HepG2 (cell line): ENCODE results near the gene UBXN1. TPM values are rescaled to one million over a fixed set of nuclear protein-coding genes. Genes with fewer than 3 reads are reported as not detected.

ENCODE experiments used
- AHDC1 ChIP-seq: sonication (generic); formaldehyde crosslinking; IDR thresholded peaks from 2 replicates; pipeline ENCODE4 v1.5.1; 2020; ENCODE audit warnings: mild to moderate bottlenecking, missing genetic modification reagents, borderline replicate concordance
- HCFC1 ChIP-seq: fragments of 150-350 bp; IDR thresholded peaks from 2 replicates; pipeline ENCODE4 v1.6.1; 2014; ENCODE audit warnings: low read depth, low read length
- JUN ChIP-seq: sonication (generic); formaldehyde crosslinking; IDR thresholded peaks from 2 replicates; pipeline ENCODE4 v1.4.0; 2020; ENCODE audit warnings: mild to moderate bottlenecking, missing genetic modification reagents
- MZF1 ChIP-seq: sonication (generic); formaldehyde crosslinking; IDR thresholded peaks from 2 replicates; pipeline ENCODE4 v1.8.1; 2023; ENCODE audit warnings: mild to moderate bottlenecking, missing genetic modification reagents, borderline replicate concordance
- NR2F2 ChIP-seq: IDR thresholded peaks from 2 replicates; pipeline ENCODE4 v1.6.1; 2012; ENCODE audit warnings: low read depth, inconsistent platforms, borderline replicate concordance
- PLSCR1 ChIP-seq: sonication (generic); formaldehyde crosslinking; IDR thresholded peaks from 2 replicates; pipeline ENCODE4 v1.5.0; 2020; ENCODE audit warnings: missing genetic modification reagents, mild to moderate bottlenecking, borderline replicate concordance
- STAG1 ChIP-seq: sonication (generic); formaldehyde crosslinking; IDR thresholded peaks from 2 replicates; pipeline ENCODE4 v1.4.0; 2020; ENCODE audit warnings: missing genetic modification reagents
- ZFP36L2 ChIP-seq: sonication (generic); formaldehyde crosslinking; IDR thresholded peaks from 2 replicates; pipeline ENCODE4 v1.4.0; 2020; ENCODE audit warnings: missing genetic modification reagents
- ZMAT3 ChIP-seq: sonication (generic); formaldehyde crosslinking; conservative IDR thresholded peaks from 2 replicates; pipeline ENCODE4 v1.7.0; 2021; ENCODE audit warnings: missing genetic modification reagents
- ZNF281 ChIP-seq: sonication (generic); formaldehyde crosslinking; IDR thresholded peaks from 2 replicates; pipeline ENCODE4 v1.4.0; 2020; ENCODE audit warnings: missing genetic modification reagents, borderline replicate concordance
- ZNF580 ChIP-seq: IDR thresholded peaks from 2 replicates; pipeline ENCODE4 v1.6.1; 2016; ENCODE audit warnings: low read depth, borderline replicate concordance
- ZNF800 ChIP-seq: sonication (generic); formaldehyde crosslinking; IDR thresholded peaks from 2 replicates; pipeline ENCODE4 v1.4.0; 2020; ENCODE audit warnings: missing genetic modification reagents
- polyA plus RNA-seq, 8 experiments: library from polyadenylated mRNA; depleted of rRNA in 3 of 8; stranded (reverse) in 7 of 8; unstranded in 1 of 8; fragments of >200 nt; fragmentation: Illumina TruSeq in 4 of 8; extraction: Trizol in 4 of 8; gene quantifications; 2 replicates each; pipeline versions ENCODE4 v1.2.1 to v1.2.3, GENCODE V29; 2011 to 2016; ENCODE audit warnings: low read depth in 4 of 8, missing spikeins in 1 of 8, mixed read lengths in 1 of 8; ENCODE audit not compliant: insufficient read depth in 1 of 8
- total RNA-seq, 5 experiments: library from RNA; depleted of rRNA; stranded (reverse); fragments of >200 nt; fragmentation: Illumina TruSeq; extraction: Trizol; gene quantifications; 2 replicates each; pipeline ENCODE4 v1.2.3, GENCODE V29; 2016; ENCODE audit warnings: low read depth in 1 of 5
- TF ChIP-seq, protein P1 (sequence below): sonication (generic); formaldehyde crosslinking; IDR thresholded peaks from 2 replicates; pipeline ENCODE4 v1.4.0; 2020; ENCODE audit warnings: missing genetic modification reagents, borderline replicate concordance

Gene UBXN1
- total and polyA plus RNA-seq, 2 of the 13 experiments (the other 11 are each of a cell fraction or from before 2014, with no cell fraction given), result 47.5 to 52.4 TPM

GRCh38 chr11:62728171-62728988, 49.5 kb upstream of the UBXN1 start, which contains the start of gene TTC9C (continued):
- TF ChIP-seq AHDC1 (CRISPR knock-in tag) (0 out of 2 replicates have a peak, but pooled peaks have one; percentile 55), ZNF580 (CRISPR knock-in tag) (0 out of 2 replicates have a peak, but pooled peaks have one; percentile 41), NR2F2 (peak; percentile 33; the same call in 1 of the 2 replicates), HCFC1 (peak; percentile 31; the same call in 1 of the 2 replicates), ZNF281 (CRISPR knock-in tag) (no peak), MZF1 (CRISPR knock-in tag) (no peak), PLSCR1 (CRISPR knock-in tag) (no peak), STAG1 (CRISPR knock-in tag) (no peak), ZMAT3 (CRISPR knock-in tag) (no peak), ZNF800 (no peak), JUN (CRISPR knock-in tag) (no peak), ZFP36L2 (CRISPR knock-in tag) (no peak)
- TF ChIP-seq, protein P1, sequence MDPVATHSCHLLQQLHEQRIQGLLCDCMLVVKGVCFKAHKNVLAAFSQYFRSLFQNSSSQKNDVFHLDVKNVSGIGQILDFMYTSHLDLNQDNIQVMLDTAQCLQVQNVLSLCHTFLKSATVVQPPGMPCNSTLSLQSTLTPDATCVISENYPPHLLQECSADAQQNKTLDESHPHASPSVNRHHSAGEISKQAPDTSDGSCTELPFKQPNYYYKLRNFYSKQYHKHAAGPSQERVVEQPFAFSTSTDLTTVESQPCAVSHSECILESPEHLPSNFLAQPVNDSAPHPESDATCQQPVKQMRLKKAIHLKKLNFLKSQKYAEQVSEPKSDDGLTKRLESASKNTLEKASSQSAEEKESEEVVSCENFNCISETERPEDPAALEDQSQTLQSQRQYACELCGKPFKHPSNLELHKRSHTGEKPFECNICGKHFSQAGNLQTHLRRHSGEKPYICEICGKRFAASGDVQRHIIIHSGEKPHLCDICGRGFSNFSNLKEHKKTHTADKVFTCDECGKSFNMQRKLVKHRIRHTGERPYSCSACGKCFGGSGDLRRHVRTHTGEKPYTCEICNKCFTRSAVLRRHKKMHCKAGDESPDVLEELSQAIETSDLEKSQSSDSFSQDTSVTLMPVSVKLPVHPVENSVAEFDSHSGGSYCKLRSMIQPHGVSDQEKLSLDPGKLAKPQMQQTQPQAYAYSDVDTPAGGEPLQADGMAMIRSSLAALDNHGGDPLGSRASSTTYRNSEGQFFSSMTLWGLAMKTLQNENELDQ (CRISPR knock-in tag), result no peak
